ENCODE measurements around the gene MACO1. TPM values are rescaled to one million over a fixed set of nuclear protein-coding genes. Genes with fewer than 3 reads are reported as not detected.

MACO1 gene
- total and polyA plus RNA-seq, 9 of the 15 experiments (the other 6 are each of a cell fraction or from before 2014, with no cell fraction given), result 4.6 to 28.4 (median 21.7) TPM

DNA sequence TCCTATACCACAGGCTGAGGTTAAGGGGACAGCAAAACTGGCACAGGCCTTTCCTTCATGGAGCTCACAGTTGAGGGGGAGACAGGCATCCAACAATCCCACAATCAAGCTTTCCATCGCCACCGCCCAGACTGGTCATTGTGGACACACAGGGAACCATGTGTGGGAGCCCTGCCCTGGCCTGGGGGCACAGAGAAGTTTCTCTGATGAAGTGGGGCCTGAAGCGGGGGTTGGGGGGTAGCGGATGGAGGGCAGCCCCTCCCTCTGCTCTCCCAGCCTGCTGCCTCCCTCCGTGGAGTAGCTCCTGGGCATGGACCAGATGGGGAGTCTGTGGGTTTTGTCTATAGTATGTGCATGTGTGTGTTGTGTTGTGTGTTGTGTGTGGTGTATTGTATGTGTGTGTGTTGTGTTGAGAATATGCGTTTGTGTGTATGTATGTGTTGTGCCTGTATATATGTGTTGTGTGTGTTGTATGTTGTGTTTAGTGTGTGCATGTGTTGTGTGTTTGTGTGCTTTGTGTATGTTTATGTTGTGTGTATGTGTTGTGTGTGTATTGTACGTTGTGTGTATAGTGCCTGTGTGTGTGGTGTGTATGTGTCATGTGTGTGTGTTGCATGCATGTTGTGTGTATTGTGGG is 98.3 kb downstream of the MACO1 start:
- H3K9ac ChIP-seq (ENCODE audit: insufficient read depth in 1 of 2, low read depth in 2 of 2, low read length in 2 of 2), result peak overlapping the region in 1 of 2 experiments; percentile 47; a peak in 1 of 4 replicates
- CTCF ChIA-PET (ENCODE audit: low intra/inter-chr PET ratio), result no interaction called here
- H3K36me3 ChIP-seq (ENCODE audit: control insufficient read depth, insufficient read depth, low read length), result no peaks in the 10 kb centered on the region
- no peaks in the 10 kb centered on the region for H3K79me2 ChIP-seq (ENCODE audit: control insufficient read depth, insufficient read depth, low read length)
- peak; percentile 65 for FAIRE-seq
- no peaks in the 10 kb centered on the region for H3K9me1 ChIP-seq (ENCODE audit: control insufficient read depth, insufficient read depth, low read length)
- intact Hi-C loops (cut with micrococcal nuclease) (no loop called here), in situ Hi-C loops (cut with MboI) (no loop called here)
- no peak overlapping the region for H3K27ac ChIP-seq (ENCODE audit: extremely low read depth, low read depth, low read length)
- WGBS (ENCODE audit: insufficient coverage, low coverage, missing lambda C conversion rate), result 15% methylated on average over 7 of the region's 7 CpGs
- H3K9me3 ChIP-seq (replicated peaks; ENCODE audit: control insufficient read depth, insufficient read depth, low read depth, low read length), result peaks cover 3% of the 10 kb centered on the region; the same call in 1 of the 2 replicates
- no TSS peak for BruUV-seq (replicated peaks)
- no peak overlapping the region for H3K4me2 ChIP-seq (ENCODE audit: insufficient read depth, low read length)
- no peak for DNase-seq (ENCODE audit: extremely low read depth in 1 of 4, low spot score in 3 of 4)
- H2AFZ ChIP-seq (ENCODE audit: low read depth, low read length), result no peak overlapping the region
- POLR2A ChIA-PET, result interaction anchor here (1.0 to 1.6 kb wide), 2 partner anchors 10 to 18 kb away, joined by 3 to 4 read pairs; no protein-coding TSS in a partner anchor
- no peak overlapping the region for H3K4me3 ChIP-seq
- H4K20me1 ChIP-seq (replicated peaks; ENCODE audit: control insufficient read depth, insufficient read depth, low read length), result no peaks in the 10 kb centered on the region
- H3K27me3 ChIP-seq (ENCODE audit: control insufficient read depth in 2 of 2, insufficient read depth in 2 of 2, low read length in 2 of 2), result peaks cover 9 to 44% of the 10 kb centered on the region in 2 experiments
- no peak for ATAC-seq
- H3K4me1 ChIP-seq (replicated peaks in 1 of 2; ENCODE audit: control insufficient read depth in 2 of 2, insufficient read depth in 2 of 2, low read length in 2 of 2), result peaks cover 0 to 23% of the 10 kb centered on the region in 2 experiments; a peak in 3 of 5 replicates
- TF ChIP-seq NFIC (IDR thresholded peaks at IDR 0.05) (0 out of 2 replicates have a peak, but pooled peaks have one; percentile 16), TBP (optimal IDR thresholded peaks at IDR 0.05; ENCODE audit: low read depth, low read length) (no peak), MEIS2 (IDR thresholded peaks at IDR 0.05; ENCODE audit: partially characterized antibody) (no peak), JUN (IDR thresholded peaks at IDR 0.05; ENCODE audit: borderline replicate concordance, low read depth, low read length) (no peak), JUN (CRISPR knock-in tag; IDR thresholded peaks at IDR 0.05; ENCODE audit: borderline replicate concordance) (no peak), SMARCA4 (IDR thresholded peaks at IDR 0.05) (0 out of 2 replicates have a peak, but pooled peaks have one; percentile 17), MAFK (IDR thresholded peaks at IDR 0.05; ENCODE audit: low read length) (no peak), ZBTB26 (CRISPR knock-in tag; IDR thresholded peaks at IDR 0.05) (peak; percentile 70; the same call in 1 of the 2 replicates), FOXK2 (conservative IDR thresholded peaks at IDR 0.05 in 1 of 2, IDR thresholded peaks at IDR 0.05 in 1 of 2; ENCODE audit: low read depth in 2 of 2) (peak in 1 of 2 experiments; percentile 33; a peak in 1 of 4 replicates), ZBTB17 (CRISPR knock-in tag; IDR thresholded peaks at IDR 0.05) (no peak), PHB2 (IDR thresholded peaks at IDR 0.05; ENCODE audit: low read depth) (0 out of 2 replicates have a peak, but pooled peaks have one; percentile 21), SMARCA5 (IDR thresholded peaks at IDR 0.05) (peak; percentile 41; the same call in 1 of the 2 replicates), HLTF (IDR thresholded peaks at IDR 0.05) (0 out of 2 replicates have a peak, but pooled peaks have one; percentile 51)
- TF ChIP-seq, protein P1, sequence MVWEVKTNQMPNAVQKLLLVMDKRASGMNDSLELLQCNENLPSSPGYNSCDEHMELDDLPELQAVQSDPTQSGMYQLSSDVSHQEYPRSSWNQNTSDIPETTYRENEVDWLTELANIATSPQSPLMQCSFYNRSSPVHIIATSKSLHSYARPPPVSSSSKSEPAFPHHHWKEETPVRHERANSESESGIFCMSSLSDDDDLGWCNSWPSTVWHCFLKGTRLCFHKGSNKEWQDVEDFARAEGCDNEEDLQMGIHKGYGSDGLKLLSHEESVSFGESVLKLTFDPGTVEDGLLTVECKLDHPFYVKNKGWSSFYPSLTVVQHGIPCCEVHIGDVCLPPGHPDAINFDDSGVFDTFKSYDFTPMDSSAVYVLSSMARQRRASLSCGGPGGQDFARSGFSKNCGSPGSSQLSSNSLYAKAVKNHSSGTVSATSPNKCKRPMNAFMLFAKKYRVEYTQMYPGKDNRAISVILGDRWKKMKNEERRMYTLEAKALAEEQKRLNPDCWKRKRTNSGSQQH (CRISPR knock-in tag; IDR thresholded peaks at IDR 0.05), result peak; percentile 50; the same call in 1 of the 2 replicates
- TF ChIP-seq, protein P2, sequence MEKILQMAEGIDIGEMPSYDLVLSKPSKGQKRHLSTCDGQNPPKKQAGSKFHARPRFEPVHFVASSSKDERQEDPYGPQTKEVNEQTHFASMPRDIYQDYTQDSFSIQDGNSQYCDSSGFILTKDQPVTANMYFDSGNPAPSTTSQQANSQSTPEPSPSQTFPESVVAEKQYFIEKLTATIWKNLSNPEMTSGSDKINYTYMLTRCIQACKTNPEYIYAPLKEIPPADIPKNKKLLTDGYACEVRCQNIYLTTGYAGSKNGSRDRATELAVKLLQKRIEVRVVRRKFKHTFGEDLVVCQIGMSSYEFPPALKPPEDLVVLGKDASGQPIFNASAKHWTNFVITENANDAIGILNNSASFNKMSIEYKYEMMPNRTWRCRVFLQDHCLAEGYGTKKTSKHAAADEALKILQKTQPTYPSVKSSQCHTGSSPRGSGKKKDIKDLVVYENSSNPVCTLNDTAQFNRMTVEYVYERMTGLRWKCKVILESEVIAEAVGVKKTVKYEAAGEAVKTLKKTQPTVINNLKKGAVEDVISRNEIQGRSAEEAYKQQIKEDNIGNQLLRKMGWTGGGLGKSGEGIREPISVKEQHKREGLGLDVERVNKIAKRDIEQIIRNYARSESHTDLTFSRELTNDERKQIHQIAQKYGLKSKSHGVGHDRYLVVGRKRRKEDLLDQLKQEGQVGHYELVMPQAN (IDR thresholded peaks at IDR 0.05; ENCODE audit: borderline replicate concordance), result peak; percentile 54; the same call in 1 of the 2 replicates

Data from K562 (cell line).